ENCODE data around the gene LAPTM5.
A peak's percentile ranks its signal among the peaks of the same experiment; 100 is the strongest.

The LAPTM5 gene

GRCh38 chr1:30727824-30728223 is 29.8 kb downstream of the LAPTM5 start:
- DNase-seq, result no peak

GRCh38 chr1:30726773-30727684 is 30.5 kb downstream of the LAPTM5 start:
- DNase-seq, result no peak

GRCh38 chr1:30726236-30726635 is 31.3 kb downstream of the LAPTM5 start:
- DNase-seq, result no peak

- no peak for DNase-seq
These were observed 32.0 kb downstream of the LAPTM5 start for GRCh38 chr1:30725450-30726095.

GRCh38 chr1:30724655-30725421 is 32.7 kb downstream of the LAPTM5 start:
- DNase-seq, result no peak

GRCh38 chr1:30724175-30724574 is 33.4 kb downstream of the LAPTM5 start:
- DNase-seq, result no peak

GRCh38 chr1:30723331-30723755 is 34.2 kb downstream of the LAPTM5 start, which contains the start of gene MATN1:
MATN1 (minus strand) TSS chr1:30723585; CDS start chr1:30723551, 34 bp downstream.
- no peak for DNase-seq

- no peak for DNase-seq
These were observed 35.6 kb downstream of the LAPTM5 start for GRCh38 chr1:30721812-30722537.

- DNase-seq, result no peak
These were observed 36.2 kb downstream of the LAPTM5 start for GRCh38 chr1:30721341-30721793.

GRCh38 chr1:30720271-30721223 is 37.0 kb downstream of the LAPTM5 start:
- DNase-seq, result no peak

- no peak for DNase-seq
These were observed 37.9 kb downstream of the LAPTM5 start for GRCh38 chr1:30719406-30720270.

GRCh38 chr1:30718636-30719405 is 38.8 kb downstream of the LAPTM5 start:
- peak; percentile 74 for DNase-seq

- peak; percentile 99 for DNase-seq
These were observed 39.4 kb downstream of the LAPTM5 start for GRCh38 chr1:30718091-30718635.

GRCh38 chr1:30716646-30717045 is 40.9 kb downstream of the LAPTM5 start:
- no peak for DNase-seq

GRCh38 chr1:30715886-30716285 is 41.7 kb downstream of the LAPTM5 start:
- no peak for DNase-seq

- DNase-seq, result no peak
These were observed 42.4 kb downstream of the LAPTM5 start for GRCh38 chr1:30715216-30715615.

- no peak for DNase-seq
These were observed 43.0 kb downstream of the LAPTM5 start for GRCh38 chr1:30714536-30715090.

GRCh38 chr1:30714025-30714424 is 43.5 kb downstream of the LAPTM5 start:
- no peak for DNase-seq

- no peak for DNase-seq
These were observed 44.3 kb downstream of the LAPTM5 start for GRCh38 chr1:30713311-30713710.
